Cerebellar nuclear complex (tissue), 1 donor: ENCODE data around the gene CLIP4.
"Not testable (repeated sequence)": the region's sequence is repeated elsewhere in the genome, so short reads cannot be mapped to it uniquely, and the experiment has no call there.

Experiments
- DNase-seq, 2 experiments: peaks; one replicate each; lab custom pipeline; 2025; lab: John Stamatoyannopoulos, UW

The CLIP4 gene, protein sequence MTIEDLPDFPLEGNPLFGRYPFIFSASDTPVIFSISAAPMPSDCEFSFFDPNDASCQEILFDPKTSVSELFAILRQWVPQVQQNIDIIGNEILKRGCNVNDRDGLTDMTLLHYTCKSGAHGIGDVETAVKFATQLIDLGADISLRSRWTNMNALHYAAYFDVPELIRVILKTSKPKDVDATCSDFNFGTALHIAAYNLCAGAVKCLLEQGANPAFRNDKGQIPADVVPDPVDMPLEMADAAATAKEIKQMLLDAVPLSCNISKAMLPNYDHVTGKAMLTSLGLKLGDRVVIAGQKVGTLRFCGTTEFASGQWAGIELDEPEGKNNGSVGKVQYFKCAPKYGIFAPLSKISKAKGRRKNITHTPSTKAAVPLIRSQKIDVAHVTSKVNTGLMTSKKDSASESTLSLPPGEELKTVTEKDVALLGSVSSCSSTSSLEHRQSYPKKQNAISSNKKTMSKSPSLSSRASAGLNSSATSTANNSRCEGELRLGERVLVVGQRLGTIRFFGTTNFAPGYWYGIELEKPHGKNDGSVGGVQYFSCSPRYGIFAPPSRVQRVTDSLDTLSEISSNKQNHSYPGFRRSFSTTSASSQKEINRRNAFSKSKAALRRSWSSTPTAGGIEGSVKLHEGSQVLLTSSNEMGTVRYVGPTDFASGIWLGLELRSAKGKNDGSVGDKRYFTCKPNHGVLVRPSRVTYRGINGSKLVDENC

DNA sequence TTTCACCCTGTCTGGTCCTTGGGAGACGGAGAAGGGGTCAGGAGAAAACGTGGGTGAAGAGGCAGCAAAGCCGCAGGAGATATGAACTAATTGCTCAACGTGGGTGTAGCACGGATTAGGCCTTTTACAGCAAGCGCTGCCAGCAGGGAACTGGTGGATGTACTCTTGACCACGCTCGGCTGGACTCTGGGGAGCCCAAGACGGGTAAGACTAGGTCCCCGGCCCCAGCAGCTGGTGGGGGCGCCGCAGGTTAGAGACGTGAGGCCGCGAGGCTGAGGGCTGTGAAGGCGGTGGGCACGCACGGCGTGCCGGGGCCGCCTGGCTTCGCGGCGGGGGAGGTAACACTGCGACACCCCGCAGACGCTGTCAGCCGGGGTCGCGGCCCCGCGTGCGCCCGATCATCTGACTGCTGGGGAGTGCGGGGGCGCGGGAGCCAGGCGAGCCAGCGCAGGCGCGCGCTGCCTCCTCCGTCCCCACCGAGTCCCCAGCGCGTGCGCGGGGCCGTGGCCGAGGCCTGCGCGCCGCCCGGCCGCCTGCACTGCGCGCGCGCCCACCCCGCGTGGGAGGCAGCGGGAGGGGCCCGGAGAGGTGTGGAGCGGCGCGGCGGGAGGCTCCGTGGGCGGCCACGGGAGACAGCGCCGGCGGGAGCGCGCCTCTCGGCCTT, at the start of gene CLIP4:
Gene CLIP4, plus strand, starts transcription at position 470 of the 664 bp plus-strand sequence. CDS start 5,974 bp downstream, outside the sequence.
- DNase-seq = no peak

DNA sequence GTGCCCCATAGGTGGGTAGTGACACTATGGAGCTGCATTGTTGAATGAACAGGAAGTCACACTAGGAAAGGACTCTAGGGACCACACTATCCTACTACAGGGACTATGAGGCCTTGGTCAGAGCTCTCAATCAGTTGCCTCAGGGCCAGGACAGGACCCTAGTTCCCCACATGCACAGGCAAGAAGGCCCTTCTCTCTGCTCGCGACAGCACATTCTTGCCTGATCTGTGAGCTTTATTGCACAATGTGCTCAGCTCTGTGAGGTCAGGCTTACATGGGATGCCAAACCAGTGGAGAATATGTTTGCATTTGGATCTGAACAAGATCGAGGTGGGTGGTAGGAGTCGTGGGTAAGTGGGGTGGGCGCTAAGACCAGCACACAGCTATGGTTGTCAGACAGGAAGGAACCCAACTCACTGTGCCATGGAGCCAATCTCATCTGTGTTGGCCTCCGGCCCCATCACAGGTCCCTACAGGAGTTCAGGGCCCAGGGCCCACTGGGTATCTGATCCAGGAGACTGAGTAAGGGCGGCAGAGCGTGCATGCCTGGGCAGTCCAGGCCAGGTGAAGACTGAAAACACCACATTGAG, 48.8 kb upstream of the CLIP4 start:
- no peak for DNase-seq

DNA sequence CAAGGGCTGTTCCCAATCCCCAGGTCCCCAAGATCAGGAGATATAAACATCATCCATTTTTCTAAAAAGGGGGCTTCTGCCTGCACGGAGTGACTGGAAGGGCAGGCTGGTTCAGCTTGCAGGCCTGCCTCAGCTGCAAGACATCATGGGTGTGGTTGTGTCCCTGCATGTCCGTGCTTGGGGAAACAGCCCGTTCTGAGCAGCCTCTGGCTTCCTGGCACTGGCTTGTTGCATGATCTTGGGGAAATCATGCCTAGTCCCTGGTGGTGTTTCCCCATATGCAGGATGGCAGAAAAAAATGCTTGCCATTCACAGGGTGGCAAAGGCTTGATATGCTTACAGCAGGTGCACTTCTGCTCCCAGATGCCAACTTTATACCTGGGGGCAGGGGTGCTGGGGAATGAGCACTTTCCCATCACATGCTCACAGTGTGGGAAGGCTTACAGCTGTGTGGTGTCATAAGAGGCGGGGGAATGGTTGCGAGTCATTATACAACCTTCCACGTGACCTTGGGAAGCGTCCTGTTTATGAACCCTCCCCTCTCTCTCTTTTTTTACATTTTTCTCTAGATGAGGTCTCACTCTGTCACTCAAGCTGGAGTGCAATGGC, 48.1 kb upstream of the CLIP4 start:
- no peak for DNase-seq

DNA sequence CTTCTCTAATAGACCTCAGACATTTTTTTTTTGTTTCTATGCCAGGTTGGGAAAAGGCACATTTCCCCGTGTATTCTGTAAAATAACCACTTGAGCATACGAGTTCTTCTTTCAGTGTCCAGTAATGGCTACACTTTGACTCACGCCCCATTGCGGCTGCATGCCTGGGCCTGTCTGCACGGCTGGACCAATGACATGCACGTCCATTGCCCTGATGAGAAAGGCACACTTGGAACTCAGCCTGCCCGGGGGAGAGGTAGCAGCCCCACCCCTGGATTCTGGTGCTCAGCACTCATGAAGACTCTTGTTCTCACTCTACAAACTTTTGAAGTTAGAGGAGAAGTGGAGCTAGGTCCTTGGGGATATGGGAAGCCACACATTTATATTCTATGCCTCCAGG, 46.7 kb upstream of the CLIP4 start:
- DNase-seq = no peak

DNA sequence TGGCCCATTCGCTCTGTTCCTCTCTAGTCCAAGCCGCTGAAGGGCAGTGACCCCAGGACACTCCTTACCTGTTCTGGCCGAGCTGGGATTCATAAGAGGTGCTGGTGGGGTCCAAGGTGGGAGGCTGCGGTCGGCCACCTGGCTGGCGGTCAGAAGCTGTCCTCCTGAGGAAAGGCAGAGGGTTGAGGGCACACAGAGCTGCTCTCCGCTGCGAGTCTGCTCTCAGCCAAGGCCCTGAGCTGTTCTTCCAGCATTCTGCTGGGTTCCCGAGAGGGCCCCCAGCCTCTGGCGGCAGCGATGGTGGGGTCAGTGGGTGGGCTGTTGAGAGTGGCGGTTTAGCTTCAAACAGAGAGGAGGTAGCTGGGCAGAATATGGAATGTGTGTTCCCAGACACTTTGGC, 44.7 kb upstream of the CLIP4 start:
- DNase-seq = no peak

DNA sequence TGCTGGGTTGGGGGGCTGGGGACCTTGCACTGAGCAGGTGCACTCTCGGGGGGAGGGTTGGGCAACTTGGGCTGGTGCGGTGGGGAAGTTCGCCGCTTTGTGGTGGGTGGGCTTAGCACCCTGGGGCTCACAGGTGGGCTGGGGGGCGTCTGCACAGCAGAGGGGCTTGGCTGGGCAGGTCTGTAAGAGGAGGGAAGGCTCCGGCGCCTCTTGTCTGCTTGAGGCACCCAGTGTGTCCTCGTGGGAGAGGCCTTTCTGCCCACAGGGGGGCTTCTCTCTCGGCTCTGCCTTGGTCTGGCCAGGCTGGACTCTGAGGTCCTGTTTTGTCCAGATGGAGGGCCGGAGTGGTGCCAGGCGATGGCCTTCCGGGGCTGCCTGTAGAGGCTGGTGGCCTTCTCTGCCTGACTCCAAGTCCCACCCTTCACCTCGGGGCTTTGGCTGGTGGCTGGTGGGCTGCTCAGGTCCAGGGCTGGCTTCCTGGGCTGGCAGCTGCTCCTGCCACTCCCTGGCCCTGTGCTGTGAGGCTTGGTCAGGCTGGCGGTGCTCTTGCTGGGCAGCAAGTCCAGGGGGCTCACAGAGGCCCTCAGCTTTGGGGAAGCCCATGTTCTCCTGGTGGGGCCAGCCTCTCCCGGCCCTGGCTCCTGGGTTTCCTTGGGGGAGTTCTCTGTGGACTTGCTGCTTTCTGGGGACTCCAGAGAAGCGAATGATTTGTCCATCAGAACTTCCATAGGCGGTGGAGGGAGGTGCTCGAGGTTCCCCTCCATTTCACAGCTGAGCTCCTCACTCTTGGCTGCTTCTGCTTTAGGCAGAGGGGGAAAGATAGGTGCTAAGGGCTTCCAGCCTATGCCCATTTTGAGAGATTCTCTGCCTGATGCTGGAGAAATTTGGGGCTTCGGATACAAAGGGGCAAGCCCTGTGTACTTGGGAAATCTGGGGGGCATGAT, 43.9 kb upstream of the CLIP4 start:
- DNase-seq = no peak

DNA sequence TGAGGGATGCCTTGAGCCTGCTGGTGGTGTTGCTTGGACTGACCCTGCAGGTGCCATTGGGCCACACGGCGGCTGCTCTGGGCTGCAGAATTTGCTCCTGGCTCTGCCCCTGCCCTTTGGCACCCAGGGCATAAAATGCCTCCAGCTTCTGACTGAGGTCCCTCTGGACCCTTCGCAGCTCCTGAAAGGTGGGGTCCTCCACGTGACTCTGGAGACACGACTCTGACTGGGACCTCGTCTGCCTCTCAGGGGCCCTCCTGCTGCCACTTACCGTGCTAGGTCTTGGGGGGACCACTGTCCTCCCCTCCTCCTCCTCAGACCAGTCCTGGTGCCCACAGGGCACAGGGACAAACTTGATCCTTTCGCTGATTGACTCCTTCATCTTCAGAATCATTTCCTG, 43.0 kb upstream of the CLIP4 start:
- DNase-seq = no peak

DNA sequence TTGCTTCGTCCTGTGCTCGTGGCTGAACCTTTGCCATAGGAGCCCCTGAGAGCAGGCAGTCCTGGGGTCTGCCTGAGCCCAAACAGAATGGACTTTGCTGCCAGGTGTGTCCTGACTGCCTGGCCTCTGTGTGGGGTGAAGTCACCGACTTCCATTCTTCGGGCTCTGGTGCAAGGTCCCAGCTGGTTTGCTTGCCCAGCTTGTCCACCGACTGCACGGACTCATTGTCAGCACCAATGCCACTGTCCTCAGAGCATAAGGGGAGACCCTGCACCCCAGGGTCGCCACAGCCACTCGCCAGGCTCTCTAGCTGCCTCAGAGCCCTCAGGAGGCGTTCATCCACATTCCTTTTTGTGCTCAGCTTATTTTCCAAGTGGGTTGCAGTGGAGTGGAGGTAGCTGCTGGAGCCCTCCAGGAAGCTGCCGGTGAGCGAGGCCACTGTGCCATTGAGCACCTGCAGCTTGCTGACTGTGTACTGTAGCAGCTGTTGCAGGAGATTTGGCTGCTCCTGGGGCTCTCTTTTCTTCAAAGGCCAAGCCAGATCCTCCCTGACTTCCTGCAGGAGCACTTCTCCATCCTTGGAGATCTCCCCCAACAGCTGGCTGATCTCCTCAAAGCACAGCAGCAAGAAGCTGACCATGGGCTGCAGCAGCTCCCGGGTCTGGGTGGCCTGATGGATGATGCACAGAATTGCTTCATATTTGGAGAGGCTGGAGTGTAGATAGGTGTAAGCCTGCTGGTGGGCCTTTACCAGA, 42.1 kb upstream of the CLIP4 start:
- DNase-seq = no peak

DNA sequence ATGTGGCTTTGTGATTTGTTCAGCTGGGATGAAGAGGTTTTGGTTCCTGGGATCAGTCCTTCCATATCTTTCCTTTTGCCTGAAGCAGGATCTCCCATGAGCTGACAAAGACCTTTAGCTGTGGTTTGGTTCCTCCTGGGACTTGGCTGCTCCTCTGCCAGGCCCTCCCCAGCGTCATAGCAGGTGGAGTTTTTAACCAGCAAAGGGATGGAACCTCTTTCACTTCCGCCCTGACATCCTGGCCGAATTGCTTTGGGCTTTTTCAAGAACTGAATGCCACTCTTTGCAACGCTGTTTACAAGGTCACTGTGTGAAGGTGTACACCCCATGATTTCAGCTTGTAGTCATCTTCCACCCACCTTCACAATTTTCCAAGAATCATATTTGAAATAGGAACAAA, 41.3 kb upstream of the CLIP4 start:
- no peak for DNase-seq

DNA sequence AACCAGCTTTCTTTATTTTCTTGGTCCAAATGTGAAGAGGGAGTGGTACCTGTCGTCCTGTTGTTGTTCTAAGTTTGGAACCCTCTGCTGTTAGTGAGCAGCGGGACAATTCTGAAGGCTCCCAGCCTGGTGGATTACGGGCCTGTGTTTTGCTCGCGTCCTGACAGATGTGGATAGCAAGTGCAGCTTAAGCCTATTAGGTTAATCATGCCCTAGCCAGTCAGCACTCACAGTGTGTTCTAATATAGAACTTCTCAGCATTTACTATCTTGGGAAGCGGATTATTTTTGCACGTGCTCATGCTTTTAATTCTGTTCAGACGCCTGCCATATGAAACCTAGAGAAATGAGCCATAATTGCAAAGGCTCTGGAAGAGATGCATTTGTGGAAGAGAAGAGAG, 40.8 kb upstream of the CLIP4 start, which contains the start of gene PCARE:
Gene PCARE, minus strand, starts transcription at position 113 of the 400 bp plus-strand sequence. CDS start 262 bp downstream, outside the sequence.
- DNase-seq = no peak

DNA sequence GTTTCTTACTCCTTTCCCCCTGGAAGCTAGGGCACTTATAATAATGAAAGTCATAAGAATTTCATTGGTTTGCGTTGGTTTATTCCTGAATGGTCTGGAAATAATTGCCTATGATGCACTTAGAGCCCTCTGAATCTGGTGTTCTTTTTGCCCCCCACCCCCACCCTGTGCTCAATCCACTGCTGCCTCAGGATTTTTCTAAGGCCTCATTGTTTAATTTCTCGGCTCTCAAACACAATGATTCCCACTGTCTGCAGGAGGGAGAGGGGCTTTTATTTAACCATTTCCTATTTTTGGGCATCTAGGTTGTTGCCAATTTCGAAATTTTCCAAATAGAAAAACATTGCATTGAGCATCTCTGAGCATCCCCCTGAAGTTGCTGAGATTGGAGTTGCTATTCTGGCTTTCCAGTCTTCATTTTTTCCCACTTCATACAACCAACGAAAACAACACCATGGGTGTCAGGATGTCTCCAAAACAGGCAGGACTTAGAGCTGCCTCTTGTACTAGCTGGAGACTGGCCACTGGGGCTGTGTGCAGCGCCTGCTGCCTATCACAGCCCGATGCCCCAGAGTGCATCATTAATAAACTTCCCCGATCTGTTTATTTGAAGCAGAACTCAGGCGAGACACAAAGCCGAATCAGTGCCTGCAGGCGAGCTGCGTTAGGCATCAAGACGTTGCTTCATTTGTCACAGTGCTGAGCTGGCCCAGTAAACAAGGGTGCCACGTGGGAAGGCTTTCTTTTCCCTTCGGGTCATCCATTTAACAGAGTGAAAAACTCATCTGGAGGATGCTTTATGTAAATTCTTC, 39.1 kb upstream of the CLIP4 start:
- DNase-seq = no peak

DNA sequence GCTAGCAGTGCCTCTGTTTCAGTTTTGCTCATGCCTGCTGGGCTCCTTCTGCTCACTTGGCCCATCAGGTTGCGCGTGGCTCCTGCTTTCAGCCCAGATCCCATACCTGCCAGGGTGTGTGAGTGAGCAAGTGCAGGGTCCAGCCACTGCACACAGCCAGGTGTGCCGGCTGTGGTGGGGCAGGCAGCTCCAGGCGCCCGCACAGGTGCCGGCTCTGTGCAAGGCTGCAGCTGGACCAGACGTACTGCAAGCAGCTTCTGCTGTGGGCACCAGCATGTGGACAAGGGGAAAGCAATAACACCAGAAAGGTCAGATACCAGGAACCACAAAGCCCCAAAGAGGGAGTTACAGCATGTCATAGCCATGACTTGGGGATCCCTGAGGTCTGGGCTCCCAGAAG, 35.3 kb upstream of the CLIP4 start:
- DNase-seq = no peak

DNA sequence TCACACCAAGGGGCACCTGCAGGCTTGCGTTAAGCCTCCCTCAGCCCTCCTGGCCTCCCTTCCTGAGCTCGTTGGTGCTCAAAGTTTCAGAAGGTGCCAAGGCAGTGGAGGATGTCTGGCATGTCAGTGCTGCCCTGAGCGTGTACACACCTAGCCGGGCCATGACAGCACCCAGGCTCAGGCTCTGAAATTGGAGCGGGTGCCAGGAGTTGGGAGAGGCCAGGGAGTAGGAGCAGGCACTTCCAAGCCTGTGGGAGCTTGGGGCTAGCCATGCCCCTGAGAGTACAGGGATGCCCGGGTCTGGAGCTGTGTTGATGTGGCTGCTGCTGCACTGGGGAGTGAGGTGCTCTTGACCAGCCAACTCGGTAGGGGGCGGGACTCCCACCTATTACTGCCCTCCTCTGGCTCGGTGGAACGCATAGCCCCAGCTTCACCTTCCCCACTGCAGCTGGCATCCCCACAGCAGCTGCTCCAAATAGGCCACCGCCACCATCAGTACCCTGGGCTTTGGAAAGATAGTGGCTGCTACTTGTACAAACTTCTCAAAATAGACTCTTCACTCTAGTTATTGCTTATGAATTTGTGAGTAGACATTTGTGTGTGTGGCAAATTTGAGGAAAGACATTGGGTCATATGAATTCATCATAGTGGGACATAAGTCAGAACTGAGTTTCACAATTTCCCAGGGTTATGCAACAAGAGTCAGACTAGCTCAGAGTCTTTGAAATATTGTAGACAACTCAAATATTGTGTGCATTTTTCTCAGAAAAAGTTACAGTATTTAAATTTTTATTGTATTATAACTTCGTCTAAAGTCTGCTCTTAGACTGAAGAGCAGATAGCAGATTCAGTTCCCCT, 34.1 kb upstream of the CLIP4 start:
- no peak for DNase-seq

DNA sequence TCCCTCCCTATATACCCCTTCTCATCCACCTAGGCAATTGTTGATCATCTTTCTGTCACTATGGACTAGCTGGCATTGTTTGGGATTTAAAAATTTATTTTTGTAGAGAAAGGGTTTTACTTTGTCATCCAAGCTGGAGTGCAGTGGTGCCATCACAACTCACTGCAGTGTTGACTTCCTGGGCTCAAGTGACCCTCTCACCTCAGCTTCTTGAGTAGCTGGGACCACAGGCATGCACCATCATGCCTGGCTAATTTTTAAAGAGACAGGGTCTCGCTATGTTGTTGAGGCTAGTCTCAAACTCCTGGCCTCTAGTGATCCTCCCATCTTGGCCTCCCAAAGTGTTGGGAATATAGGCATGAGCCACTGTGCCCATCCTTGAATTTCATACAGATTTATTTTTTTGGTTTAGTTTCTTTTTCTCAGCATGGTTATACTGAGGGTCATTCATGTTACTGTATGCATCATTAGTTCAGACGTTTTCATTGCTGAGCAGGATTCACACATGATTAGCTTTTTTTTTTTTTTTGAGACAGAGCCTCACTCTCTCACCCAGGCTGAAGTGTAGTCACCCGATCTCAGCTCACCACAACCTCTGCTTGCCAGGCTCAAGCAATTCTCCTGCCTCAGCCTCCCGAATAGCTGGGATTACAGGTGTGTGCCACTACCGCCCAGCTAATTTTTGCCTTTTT, 32.3 kb upstream of the CLIP4 start:
- DNase-seq = no peak

DNA sequence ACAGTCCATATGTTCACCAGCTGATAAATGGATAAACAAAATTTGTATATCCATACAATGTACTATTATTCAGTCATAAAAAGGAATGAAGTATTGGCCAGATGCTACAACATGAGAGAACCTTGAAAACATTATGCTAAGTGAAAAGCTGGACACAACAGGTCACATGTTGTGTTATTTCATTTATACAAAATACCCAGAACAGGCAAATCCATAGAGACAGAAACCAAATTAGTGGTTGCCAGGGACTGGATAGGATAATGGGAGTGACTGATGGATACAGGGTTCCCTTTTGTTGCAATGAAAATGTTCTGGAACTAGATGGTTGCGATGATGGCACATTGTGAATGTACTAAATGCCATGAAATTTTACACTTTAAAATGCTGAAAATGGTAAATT, 30.7 kb upstream of the CLIP4 start:
- no peak for DNase-seq

DNA sequence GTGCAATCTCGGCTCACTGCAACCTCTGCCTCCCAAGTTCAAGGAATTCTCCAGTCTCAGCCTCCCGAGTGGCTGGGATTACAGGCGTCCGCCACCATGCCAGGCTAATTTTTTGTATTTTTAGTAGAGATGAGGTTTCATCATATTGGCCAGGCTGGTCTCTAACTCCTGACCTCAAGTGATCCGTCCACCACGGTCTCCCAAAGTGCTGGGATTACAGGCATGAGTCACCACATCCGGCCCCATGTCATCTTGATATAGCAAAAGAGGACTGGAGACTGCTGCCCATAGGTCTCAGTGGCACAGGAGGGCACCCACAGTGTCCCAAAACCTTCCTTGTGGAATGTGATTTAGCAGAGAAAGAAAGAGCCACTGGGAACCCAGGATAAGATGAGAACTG, 24.9 kb upstream of the CLIP4 start:
- not testable (repeated sequence) for DNase-seq

DNA sequence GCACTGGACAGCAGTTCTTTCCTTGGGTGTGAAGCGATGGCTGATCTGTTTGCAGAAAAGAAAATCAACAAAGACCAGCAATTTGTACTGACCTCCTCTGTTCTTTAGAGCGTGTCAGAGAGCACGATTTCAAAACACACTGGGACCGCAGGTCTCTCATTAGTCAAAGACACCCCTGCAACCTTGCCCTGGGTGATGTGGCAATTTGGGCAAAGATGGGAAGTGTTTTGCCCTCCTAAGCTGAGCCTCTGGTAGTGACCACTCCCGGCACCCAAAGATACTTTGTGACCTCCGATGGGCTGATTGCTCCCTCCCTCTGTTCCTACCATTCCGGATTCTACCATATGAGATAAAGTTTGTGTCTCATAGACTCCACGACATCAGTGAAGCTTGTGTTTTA, 18.2 kb upstream of the CLIP4 start:
- no peak for DNase-seq

DNA sequence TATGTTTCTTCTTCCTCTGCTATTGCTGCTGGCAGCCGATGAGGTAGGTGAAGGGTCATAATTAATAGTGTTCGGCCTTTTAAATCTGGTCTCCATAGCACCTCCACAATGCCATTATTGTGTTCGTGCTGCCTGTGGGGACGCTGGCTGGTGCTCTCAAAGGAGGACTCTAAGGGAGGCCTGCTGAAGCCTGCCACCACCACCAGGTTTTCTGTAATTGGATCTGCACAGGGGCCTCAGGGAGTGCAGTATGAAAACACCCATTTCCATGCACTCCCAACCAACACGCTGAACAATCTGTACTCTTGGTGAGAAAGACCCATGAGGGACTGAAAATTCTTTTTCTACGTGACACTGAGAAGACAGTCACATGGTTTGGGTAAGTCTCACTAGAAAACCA, 17.6 kb upstream of the CLIP4 start:
- DNase-seq = no peak
